ENCODE data around the gene WDR54.
"Not testable (repeated sequence)": the region's sequence is repeated elsewhere in the genome, so short reads cannot be mapped to it uniquely, and the experiment has no call there.

WDR54 gene

DNA sequence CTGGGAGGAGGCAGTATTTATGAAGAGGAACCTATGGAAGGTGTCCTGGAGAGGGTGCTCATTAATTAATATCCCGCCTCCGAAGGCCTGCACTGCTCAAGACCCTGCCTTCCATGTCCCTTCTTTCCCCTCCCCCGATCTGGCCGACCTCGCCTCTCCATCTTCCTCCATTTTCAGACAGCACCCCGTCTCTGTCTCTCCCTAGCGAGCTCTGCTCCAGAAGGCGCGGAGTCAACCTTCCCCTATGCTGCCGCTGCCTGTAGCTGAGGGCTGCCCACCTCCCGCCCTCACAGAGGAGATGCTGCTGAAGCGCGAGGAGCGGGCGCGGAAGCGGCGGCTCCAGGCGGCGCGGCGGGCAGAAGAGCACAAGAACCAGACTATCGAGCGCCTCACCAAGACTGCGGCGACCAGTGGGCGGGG lies 35.6 kb downstream of the WDR54 start:
- DNase-seq, result no peak

- DNase-seq, result peak; percentile 91
Measured at GRCh38 chr2:74457549-74458131, 36.1 kb downstream of the WDR54 start.

DNA sequence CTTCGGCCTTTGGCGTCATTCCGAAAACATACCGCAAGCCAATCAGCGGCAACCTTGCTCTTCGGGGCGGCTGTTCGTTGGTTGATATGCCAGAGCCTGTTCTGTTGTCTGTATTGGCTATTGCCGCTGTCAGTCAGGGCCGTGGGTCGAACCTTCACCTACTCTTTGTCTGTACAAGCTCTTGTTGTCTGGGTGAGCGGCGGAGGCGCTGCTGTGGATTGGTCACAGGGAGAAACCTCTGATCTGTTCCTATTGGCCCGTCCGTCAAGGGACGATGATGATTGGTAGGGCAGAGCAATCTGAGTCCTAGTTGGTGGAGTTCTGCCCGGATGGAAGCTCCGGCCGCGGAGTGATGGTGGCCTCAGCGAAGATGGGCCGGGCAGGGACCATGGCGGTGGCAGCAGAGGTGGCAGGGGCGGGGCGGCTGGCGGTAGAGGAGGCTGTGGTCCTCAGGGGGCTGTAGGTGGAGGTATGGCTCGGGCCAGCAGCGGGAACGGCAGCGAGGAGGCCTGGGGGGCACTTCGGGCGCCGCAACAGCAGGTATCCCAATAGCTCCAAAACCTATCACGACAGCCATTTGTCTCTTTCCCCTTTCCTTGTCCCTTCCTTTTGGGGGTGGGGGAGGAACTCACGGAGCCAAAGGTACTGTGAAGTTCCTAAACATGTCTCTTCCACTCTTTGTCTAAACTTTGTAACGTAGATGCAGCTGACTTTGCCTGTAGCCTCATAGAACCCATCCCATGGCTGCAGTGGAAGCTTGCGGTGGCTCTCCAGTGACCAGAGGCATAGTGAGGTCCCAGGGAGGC lies 36.8 kb downstream of the WDR54 start, which contains the start of gene WBP1:
Gene WBP1, plus strand, starts transcription at position 307 of the 806 bp plus-strand sequence. Its CDS starts 165 bp downstream, at position 472.
- DNase-seq, result peak; percentile 100

DNA sequence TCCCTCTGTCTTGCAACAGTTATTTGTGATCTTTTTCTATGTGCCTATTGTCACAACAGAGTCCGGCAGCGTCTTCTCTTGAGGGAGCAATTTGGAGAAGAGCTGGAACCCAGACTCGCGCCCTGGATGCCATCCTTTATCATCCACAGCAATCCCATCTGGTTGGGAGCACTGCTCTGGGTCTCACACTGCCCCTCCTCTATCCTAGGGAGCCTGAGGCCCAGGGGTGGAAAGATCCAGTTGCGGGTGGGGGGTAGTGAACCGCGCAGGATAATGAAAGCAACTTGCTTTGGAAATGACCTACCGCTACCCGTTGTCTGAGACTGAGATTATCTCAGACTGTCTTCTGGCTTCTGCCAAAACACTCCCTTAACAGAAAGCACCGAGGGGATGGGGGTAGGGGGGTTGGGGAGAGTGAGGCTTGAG lies 37.4 kb downstream of the WDR54 start:
- DNase-seq, result peak; percentile 51

DNA sequence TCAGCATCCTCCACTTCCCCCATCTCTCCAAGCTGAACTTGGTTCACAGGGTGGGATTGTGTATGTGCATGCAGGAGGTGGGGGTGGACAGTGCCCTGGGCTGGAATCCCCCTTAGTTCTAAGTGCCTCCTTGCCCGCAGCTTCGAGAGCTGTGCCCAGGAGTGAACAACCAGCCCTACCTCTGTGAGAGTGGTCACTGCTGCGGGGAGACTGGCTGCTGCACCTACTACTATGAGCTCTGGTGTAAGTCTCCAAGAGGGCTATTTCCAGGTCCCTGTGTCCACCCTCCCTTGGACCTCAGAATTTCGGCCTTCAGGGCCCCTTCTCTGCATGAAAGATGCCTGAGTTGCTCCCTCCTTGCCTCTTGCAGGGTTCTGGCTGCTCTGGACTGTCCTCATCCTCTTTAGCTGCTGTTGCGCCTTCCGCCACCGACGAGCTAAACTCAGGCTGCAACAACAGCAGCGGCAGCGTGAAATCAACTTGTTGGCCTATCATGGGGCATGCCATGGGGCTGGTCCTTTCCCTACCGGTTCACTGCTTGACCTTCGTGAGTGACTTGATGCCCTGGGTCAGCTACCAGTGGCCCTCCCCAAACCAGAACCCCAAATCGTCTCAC lies 38.1 kb downstream of the WDR54 start:
- not testable (repeated sequence) for DNase-seq

DNA sequence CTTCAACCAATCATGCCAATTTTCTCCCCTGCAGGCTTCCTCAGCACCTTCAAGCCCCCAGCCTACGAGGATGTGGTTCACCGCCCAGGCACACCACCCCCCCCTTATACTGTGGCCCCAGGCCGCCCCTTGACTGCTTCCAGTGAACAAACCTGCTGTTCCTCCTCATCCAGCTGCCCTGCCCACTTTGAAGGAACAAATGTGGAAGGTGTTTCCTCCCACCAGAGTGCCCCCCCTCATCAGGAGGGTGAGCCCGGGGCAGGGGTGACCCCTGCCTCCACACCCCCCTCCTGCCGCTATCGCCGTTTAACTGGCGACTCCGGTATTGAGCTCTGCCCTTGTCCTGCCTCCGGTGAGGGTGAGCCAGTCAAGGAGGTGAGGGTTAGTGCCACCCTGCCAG lies 38.7 kb downstream of the WDR54 start:
- DNase-seq, result not testable (repeated sequence)

- DNase-seq, result peak; percentile 29
Measured at GRCh38 chr2:74461187-74462053, 39.9 kb downstream of the WDR54 start.

DNA sequence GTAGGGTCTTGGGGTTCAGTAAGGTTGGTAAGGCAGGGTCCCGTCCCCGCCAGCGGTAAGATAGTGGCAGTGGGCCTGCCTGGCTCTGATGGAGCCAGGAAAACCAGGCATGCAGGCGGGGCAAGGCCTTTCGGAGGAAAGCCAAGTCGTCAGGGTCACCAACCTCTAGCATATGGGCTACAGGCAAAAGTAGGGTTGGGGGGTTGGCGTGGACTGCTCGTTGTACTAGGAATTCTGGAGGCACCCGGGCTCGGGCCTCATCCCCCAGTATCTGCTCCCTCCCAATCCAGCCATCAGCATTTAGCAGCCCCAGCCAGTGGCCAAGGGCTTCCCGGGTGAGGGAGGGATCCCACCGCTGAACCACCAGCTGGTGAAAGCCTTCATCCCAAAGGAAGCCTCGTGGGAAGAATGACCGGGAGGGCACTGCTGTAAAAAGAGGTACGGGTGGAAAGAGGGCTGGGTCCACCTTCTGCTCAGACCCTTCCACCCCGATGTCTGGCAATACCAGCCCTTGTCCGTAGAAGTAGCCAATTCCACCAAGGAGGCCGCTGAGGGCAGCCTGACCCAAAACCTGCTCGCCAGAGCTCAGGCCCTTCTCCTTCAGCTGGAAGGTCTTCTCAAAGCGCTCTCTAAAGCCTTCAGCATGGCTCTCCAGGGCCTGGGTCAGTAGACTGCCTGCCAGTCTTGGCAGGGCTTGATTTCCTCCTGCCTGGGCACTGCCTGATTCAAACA lies 40.7 kb downstream of the WDR54 start:
- no peak for DNase-seq

- DNase-seq, result no peak
Measured at GRCh38 chr2:74462786-74463105, 41.2 kb downstream of the WDR54 start.

DNA sequence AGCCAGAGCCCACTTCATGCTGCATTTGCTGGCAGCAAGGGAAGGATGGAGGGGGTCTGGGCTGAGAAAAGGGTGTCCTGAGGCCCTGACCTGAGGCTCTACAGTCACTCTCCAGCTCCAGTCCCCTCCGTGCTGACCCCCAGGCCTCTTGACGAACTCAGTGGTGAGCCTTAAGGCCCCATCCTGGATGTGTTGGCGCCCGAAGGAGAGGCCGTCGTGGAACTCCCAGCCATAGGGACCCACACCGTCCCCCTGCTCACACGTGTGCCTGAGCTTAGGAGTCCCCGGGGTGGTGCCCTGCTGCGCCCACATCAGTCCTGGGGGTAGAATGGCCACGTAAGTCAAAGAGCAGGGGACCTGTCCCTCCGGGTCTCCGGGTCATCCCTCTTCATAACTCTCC lies 42.9 kb downstream of the WDR54 start:
- peak; percentile 54 for DNase-seq

GRCh38 chr2:74470742-74471141 lies 49.2 kb downstream of the WDR54 start:
- not testable (repeated sequence) for DNase-seq

- peak; percentile 48 for DNase-seq
Measured at GRCh38 chr2:74471332-74472065, 50.0 kb downstream of the WDR54 start.

- DNase-seq, result peak; percentile 98
Measured at GRCh38 chr2:74472086-74472944, 50.8 kb downstream of the WDR54 start, which contains the start of gene MRPL53. TSS of gene MRPL53 (minus strand) at chr2:74472680. CDS start at chr2:74472660, 20 bp downstream.

GRCh38 chr2:74472945-74473258 lies 51.4 kb downstream of the WDR54 start:
- no peak for DNase-seq

DNA sequence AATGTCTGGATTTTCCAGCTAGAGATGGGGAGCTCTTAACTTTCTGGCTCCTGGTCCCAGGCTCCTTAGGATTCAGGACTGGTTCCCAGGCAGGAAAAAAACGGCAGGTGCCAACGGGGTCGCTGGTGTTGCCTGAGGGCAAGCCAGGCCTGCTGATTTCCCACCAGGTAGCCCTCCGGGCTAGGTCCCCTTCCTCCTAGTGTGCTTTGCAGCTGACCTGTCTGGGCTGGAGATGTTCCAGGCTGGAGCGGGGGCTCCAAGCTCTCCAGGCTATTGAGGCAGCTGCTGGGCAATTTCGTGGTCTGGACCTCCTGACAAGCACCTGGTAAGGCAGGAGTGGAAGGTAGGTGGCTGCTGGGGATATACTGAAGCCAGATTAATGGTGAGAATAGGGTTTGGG lies 53.0 kb downstream of the WDR54 start:
- no peak for DNase-seq

- DNase-seq, result peak; percentile 31
Measured at GRCh38 chr2:74474899-74475298, 53.4 kb downstream of the WDR54 start.
